ENCODE results near the gene PDE12. TPM values are rescaled to one million over a fixed set of nuclear protein-coding genes. Genes with fewer than 3 reads are reported as not detected.

PDE12 gene
- total RNA-seq, 4 donors from 2014 or later = 16.5 to 25.7 (median 19.8) TPM

DNA sequence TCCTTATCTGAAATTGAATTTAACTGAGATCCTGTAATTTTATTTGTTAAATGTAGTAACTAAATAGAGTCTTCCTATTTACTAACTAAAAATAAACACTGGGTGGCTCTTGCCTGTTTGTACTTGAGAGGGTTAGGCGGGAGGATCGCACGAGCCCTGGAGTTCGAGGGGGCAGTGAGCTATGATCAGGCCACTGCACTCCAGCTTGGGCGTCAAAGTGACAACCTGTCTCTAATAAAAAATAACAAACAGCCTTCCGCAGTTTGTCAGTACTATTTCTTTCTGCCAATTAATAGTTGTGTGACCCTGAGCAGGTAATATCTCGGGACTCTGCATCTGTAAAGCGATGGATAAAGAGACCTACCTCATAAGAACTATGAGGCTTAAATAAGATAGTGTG lies 768 bp upstream of the PDE12 start:
- peak overlapping the region; percentile 75 to 94 (median 83) for H3K4me3 ChIP-seq
- peaks cover 20 to 28% of the 10 kb centered on the region in 2 donors for H3K4me1 ChIP-seq
- intact Hi-C loops (cut with DNase I; ENCODE audit: low total_unique reads) (loop anchor here (1.0 to 5.0 kb wide), 3 partner anchors 137 to 329 kb away; partner anchors contain the start of genes APPL1 and SLMAP), in situ Hi-C loops (cut with MboI; ENCODE audit: low sequenced_read_pairs in 4 of 4) (loop anchor here in 3 of 4 donors (5.0 to 25.0 kb wide), 4 partner anchors 37 to 318 kb away; partner anchors contain the start of genes APPL1 (in 2 of the 3), ARF4 (in 1 of the 3) and SLMAP (in 1 of the 3))
- H3K36me3 ChIP-seq = peaks cover 0 to 18% of the 10 kb centered on the region in 2 donors
- ATAC-seq = peak; percentile 5 to 15
- TF ChIP-seq POLR2A (IDR thresholded peaks at IDR 0.05) = no peak
- TF ChIP-seq, protein P1, sequence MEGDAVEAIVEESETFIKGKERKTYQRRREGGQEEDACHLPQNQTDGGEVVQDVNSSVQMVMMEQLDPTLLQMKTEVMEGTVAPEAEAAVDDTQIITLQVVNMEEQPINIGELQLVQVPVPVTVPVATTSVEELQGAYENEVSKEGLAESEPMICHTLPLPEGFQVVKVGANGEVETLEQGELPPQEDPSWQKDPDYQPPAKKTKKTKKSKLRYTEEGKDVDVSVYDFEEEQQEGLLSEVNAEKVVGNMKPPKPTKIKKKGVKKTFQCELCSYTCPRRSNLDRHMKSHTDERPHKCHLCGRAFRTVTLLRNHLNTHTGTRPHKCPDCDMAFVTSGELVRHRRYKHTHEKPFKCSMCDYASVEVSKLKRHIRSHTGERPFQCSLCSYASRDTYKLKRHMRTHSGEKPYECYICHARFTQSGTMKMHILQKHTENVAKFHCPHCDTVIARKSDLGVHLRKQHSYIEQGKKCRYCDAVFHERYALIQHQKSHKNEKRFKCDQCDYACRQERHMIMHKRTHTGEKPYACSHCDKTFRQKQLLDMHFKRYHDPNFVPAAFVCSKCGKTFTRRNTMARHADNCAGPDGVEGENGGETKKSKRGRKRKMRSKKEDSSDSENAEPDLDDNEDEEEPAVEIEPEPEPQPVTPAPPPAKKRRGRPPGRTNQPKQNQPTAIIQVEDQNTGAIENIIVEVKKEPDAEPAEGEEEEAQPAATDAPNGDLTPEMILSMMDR (IDR thresholded peaks at IDR 0.05 in 4 of 5, conservative IDR thresholded peaks at IDR 0.05 in 1 of 5) = no peak
- H3K9me3 ChIP-seq = no peaks in the 10 kb centered on the region
- H3K27me3 ChIP-seq = no peaks in the 10 kb centered on the region
- peak in 1 of 2 donors; percentile 25 for DNase-seq
- peak overlapping the region; percentile 90 to 98 (median 94) for H3K27ac ChIP-seq

DNA sequence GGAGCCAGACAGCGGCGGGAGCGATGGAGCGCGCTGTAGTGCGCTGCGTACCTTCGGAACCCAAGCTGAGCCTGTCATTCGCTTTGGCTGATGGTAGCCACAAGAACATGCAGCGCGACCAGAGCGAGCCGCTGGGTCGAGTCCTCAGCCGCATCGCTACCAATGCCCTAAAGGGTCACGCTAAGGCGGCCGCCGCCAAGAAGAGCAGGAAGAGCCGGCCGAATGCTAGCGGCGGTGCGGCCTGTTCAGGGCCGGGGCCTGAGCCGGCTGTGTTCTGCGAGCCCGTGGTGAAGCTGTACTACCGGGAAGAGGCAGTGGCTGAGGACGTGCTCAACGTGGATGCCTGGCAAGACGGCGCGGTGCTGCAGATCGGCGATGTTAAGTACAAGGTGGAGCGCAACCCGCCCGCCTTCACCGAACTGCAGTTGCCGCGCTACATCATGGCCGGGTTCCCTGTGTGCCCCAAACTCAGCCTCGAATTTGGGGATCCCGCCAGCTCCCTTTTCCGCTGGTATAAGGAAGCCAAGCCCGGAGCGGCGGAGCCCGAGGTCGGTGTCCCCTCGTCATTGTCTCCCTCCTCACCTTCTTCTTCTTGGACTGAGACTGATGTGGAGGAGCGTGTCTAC lies 498 bp downstream of the PDE12 start:
- TF ChIP-seq POLR2A (IDR thresholded peaks at IDR 0.05) = no peak
- TF ChIP-seq, protein P1 (IDR thresholded peaks at IDR 0.05 in 4 of 5, conservative IDR thresholded peaks at IDR 0.05 in 1 of 5) = no peak
- in situ Hi-C loops (cut with MboI; ENCODE audit: low sequenced_read_pairs in 4 of 4) (loop anchor here in 3 of 4 donors (5.0 to 25.0 kb wide), 4 partner anchors 36 to 319 kb away; partner anchors contain the start of genes APPL1 (in 2 of the 3), ARF4 (in 1 of the 3) and SLMAP (in 1 of the 3)), intact Hi-C loops (cut with DNase I; ENCODE audit: low total_unique reads) (loop anchor here (1.0 to 5.0 kb wide), 2 partner anchors 41 to 201 kb away; partner anchors contain the start of genes ARF4 and SLMAP)
- peak overlapping the region; percentile 90 to 98 (median 94) for H3K27ac ChIP-seq
- no peaks in the 10 kb centered on the region for H3K9me3 ChIP-seq
- peak; percentile 34 to 42 for ATAC-seq
- H3K4me3 ChIP-seq = peak overlapping the region; percentile 75 to 94 (median 83)
- peaks cover 20 to 28% of the 10 kb centered on the region in 2 donors for H3K4me1 ChIP-seq
- peaks cover 0 to 30% of the 10 kb centered on the region in 2 donors for H3K36me3 ChIP-seq
- peak in 1 of 2 donors; percentile 22 for DNase-seq
- H3K27me3 ChIP-seq = no peaks in the 10 kb centered on the region

DNA sequence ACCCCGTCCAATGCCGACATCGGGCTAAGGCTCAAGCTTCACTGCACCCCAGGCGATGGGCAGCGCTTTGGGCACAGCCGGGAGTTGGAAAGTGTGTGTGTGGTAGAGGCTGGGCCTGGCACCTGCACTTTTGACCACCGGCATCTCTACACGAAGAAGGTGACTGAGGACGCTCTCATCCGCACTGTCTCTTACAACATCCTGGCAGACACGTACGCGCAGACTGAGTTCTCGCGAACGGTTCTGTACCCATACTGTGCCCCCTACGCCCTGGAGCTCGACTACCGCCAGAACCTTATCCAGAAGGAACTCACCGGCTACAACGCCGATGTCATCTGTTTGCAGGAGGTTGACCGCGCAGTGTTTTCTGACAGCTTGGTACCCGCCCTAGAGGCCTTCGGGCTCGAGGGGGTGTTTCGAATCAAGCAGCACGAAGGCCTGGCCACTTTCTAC lies 1.0 kb downstream of the PDE12 start:
- no peak for TF ChIP-seq POLR2A (IDR thresholded peaks at IDR 0.05)
- TF ChIP-seq, protein P1 (IDR thresholded peaks at IDR 0.05 in 4 of 5, conservative IDR thresholded peaks at IDR 0.05 in 1 of 5) = no peak
- peak overlapping the region; percentile 75 to 94 (median 83) for H3K4me3 ChIP-seq
- in situ Hi-C loops (cut with MboI; ENCODE audit: low sequenced_read_pairs in 4 of 4) = loop anchor here in 3 of 4 donors (5.0 to 25.0 kb wide), 4 partner anchors 35 to 320 kb away; partner anchors contain the start of genes APPL1 (in 2 of the 3), ARF4 (in 1 of the 3) and SLMAP (in 1 of the 3)
- H3K4me1 ChIP-seq = peaks cover 20 to 28% of the 10 kb centered on the region in 2 donors
- DNase-seq (peak in 1 of 2 donors; percentile 16), ATAC-seq (no peak)
- intact Hi-C loops (cut with DNase I; ENCODE audit: low total_unique reads) = loop anchor here (5.0 kb wide), 1 partner anchor 200 kb away; the partner anchor contains the start of gene SLMAP
- H3K9me3 ChIP-seq = no peaks in the 10 kb centered on the region
- peak overlapping the region; percentile 90 to 98 (median 94) for H3K27ac ChIP-seq
- peaks cover 0 to 30% of the 10 kb centered on the region in 2 donors for H3K36me3 ChIP-seq
- H3K27me3 ChIP-seq = no peaks in the 10 kb centered on the region

DNA sequence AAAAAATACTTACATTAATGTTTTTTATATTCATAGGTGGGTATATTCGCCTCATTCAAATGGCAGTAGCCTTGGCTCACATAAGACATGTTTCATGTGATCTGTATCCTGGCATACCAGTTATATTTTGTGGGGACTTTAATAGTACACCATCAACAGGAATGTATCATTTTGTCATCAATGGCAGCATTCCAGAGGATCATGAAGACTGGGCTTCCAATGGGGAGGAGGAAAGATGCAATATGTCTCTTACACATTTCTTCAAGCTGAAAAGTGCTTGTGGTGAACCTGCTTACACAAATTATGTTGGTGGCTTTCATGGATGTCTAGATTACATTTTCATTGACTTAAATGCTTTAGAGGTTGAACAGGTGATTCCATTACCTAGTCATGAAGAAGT lies 3.5 kb downstream of the PDE12 start:
- no peak for DNase-seq
- H3K27ac ChIP-seq = no peak overlapping the region
- ATAC-seq = no peak
- in situ Hi-C loops (cut with MboI; ENCODE audit: low sequenced_read_pairs in 4 of 4) = loop anchor here in 3 of 4 donors (5.0 to 25.0 kb wide), 4 partner anchors 33 to 322 kb away; partner anchors contain the start of genes APPL1 (in 2 of the 3), ARF4 (in 1 of the 3) and SLMAP (in 1 of the 3)
- intact Hi-C loops (cut with DNase I; ENCODE audit: low total_unique reads) = loop anchor here (5.0 kb wide), 1 partner anchor 198 kb away; the partner anchor contains the start of gene SLMAP
- TF ChIP-seq, protein P1 (IDR thresholded peaks at IDR 0.05 in 4 of 5, conservative IDR thresholded peaks at IDR 0.05 in 1 of 5) = no peak
- TF ChIP-seq POLR2A (IDR thresholded peaks at IDR 0.05) = no peak
- peaks cover 20 to 28% of the 10 kb centered on the region in 2 donors for H3K4me1 ChIP-seq
- no peaks in the 10 kb centered on the region for H3K27me3 ChIP-seq
- H3K4me3 ChIP-seq = no peak overlapping the region
- H3K36me3 ChIP-seq = peaks cover 0 to 34% of the 10 kb centered on the region in 2 donors
- no peaks in the 10 kb centered on the region for H3K9me3 ChIP-seq
